ENCODE data around the gene DOK3. TPM values are rescaled to one million over a fixed set of nuclear protein-coding genes. Genes with fewer than 3 reads are reported as not detected.

Gene DOK3
- total RNA-seq, 1 experiment from 2014 or later: 12.4 TPM

DNA sequence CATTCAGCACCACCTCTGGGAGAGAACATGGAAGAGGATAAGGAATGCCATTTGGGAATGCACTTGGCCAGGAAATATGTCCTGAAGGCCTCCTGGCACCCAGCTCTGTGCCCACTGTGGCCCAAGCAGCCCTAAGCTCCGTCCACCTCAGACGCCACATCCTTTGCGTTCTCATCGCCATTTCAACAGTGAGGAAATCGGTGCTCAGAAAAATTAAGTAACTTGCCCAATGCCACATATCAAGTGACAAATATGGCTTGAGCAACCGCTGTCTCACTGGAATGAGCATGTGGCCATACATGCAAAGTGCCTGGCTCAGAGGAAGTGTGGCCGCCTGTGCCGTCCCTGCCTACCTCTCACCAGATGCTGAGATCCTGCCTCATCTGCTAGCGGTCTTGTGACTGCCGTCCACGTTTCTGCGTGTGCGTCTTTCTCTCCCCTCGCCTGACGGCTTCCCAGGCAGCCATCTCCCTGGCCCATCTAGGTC lies 984 bp upstream of the DOK3 start:
- TF ChIP-seq TCF7L2 (IDR thresholded peaks at IDR 0.05; ENCODE audit: low read depth, low read length) (no peak), POLR2AphosphoS5 (IDR thresholded peaks at IDR 0.05; ENCODE audit: low read depth, low read length) (no peak), SIN3A (IDR thresholded peaks at IDR 0.05; ENCODE audit: borderline replicate concordance, insufficient read depth, low read depth, low read length) (no peak)
- TF ChIP-seq, protein P1, sequence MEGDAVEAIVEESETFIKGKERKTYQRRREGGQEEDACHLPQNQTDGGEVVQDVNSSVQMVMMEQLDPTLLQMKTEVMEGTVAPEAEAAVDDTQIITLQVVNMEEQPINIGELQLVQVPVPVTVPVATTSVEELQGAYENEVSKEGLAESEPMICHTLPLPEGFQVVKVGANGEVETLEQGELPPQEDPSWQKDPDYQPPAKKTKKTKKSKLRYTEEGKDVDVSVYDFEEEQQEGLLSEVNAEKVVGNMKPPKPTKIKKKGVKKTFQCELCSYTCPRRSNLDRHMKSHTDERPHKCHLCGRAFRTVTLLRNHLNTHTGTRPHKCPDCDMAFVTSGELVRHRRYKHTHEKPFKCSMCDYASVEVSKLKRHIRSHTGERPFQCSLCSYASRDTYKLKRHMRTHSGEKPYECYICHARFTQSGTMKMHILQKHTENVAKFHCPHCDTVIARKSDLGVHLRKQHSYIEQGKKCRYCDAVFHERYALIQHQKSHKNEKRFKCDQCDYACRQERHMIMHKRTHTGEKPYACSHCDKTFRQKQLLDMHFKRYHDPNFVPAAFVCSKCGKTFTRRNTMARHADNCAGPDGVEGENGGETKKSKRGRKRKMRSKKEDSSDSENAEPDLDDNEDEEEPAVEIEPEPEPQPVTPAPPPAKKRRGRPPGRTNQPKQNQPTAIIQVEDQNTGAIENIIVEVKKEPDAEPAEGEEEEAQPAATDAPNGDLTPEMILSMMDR (IDR thresholded peaks at IDR 0.05): no peak
- TF ChIP-seq, protein P2, sequence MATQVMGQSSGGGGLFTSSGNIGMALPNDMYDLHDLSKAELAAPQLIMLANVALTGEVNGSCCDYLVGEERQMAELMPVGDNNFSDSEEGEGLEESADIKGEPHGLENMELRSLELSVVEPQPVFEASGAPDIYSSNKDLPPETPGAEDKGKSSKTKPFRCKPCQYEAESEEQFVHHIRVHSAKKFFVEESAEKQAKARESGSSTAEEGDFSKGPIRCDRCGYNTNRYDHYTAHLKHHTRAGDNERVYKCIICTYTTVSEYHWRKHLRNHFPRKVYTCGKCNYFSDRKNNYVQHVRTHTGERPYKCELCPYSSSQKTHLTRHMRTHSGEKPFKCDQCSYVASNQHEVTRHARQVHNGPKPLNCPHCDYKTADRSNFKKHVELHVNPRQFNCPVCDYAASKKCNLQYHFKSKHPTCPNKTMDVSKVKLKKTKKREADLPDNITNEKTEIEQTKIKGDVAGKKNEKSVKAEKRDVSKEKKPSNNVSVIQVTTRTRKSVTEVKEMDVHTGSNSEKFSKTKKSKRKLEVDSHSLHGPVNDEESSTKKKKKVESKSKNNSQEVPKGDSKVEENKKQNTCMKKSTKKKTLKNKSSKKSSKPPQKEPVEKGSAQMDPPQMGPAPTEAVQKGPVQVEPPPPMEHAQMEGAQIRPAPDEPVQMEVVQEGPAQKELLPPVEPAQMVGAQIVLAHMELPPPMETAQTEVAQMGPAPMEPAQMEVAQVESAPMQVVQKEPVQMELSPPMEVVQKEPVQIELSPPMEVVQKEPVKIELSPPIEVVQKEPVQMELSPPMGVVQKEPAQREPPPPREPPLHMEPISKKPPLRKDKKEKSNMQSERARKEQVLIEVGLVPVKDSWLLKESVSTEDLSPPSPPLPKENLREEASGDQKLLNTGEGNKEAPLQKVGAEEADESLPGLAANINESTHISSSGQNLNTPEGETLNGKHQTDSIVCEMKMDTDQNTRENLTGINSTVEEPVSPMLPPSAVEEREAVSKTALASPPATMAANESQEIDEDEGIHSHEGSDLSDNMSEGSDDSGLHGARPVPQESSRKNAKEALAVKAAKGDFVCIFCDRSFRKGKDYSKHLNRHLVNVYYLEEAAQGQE (IDR thresholded peaks at IDR 0.05; ENCODE audit: insufficient read depth in 1 of 2, low read depth in 2 of 2, low read length in 1 of 2): no peak
- in situ Hi-C loops (cut with HindIII; ENCODE audit: low pct_unique_long_range_greater_than_20kb, low sequenced_read_pairs): no loop called here
- ChIA-PET POLR2A (no interaction called here), CTCF (no interaction called here)
- Histone ChIP-seq H3K4me3 (ENCODE audit: low read depth in 2 of 2, low read length in 2 of 2) (no peak overlapping the region), H3K9me3 (ENCODE audit: control insufficient read depth, insufficient read depth, low read depth, low read length) (no peaks in the 10 kb centered on the region), H3K4me1 (ENCODE audit: control insufficient read depth, insufficient read depth, low read length) (peaks cover 9% of the 10 kb centered on the region; the same call in 1 of the 2 replicates), H3K27ac (ENCODE audit: low read length) (no peak overlapping the region), H3K36me3 (ENCODE audit: control insufficient read depth, insufficient read depth, low read length) (peaks cover 6% of the 10 kb centered on the region), H3K27me3 (ENCODE audit: control insufficient read depth, insufficient read depth, low read length) (no peaks in the 10 kb centered on the region)
- no TSS peak for BruUV-seq (replicated peaks)
- intact Hi-C loops (cut with micrococcal nuclease; ENCODE audit: unreplicated experiment): no loop called here
- DNase-seq (ENCODE audit: low read depth, low spot score) (no peak), ATAC-seq (no peak)

DNA sequence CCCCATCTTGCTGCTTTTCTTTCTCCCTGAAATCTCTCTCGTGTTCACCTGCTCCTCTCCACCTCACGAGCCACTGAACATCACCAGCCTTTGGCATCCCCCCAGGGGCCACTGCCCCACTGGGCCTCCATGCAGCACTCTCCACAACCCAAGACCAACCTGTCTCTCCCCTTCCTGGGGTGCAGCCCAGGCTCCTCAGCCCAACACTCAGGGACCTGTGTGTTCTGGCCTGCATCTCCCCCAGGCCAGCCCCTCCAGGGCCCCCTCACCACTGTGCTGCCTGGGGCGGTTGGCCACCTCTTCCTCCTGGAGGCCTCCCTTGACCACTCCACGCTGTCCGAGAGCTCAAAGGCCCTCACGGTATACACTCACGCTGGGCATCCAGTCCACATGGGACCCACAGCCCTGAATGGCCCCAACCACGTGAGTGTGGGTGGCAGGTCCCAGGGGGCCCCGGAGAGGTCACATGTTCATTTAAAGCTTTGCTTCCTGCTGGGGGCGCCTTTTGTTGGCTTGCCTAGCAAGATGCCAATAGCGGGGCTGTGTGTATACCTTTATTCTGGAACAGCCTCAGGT lies 453 bp upstream of the DOK3 start:
- POLR2A ChIA-PET: no interaction called here
- no peaks in the 10 kb centered on the region for H3K9me3 ChIP-seq (ENCODE audit: control insufficient read depth, insufficient read depth, low read depth, low read length)
- in situ Hi-C loops (cut with HindIII; ENCODE audit: low pct_unique_long_range_greater_than_20kb, low sequenced_read_pairs): no loop called here
- no peak overlapping the region for H3K4me3 ChIP-seq (ENCODE audit: low read depth in 2 of 2, low read length in 2 of 2)
- CTCF ChIA-PET: no interaction called here
- no peak overlapping the region for H3K27ac ChIP-seq (ENCODE audit: low read length)
- peaks cover 4% of the 10 kb centered on the region; the same call in 1 of the 2 replicates for H3K4me1 ChIP-seq (ENCODE audit: control insufficient read depth, insufficient read depth, low read length)
- peaks cover 6% of the 10 kb centered on the region for H3K36me3 ChIP-seq (ENCODE audit: control insufficient read depth, insufficient read depth, low read length)
- DNase-seq (ENCODE audit: low read depth, low spot score): no peak
- peak; percentile 13 for ATAC-seq
- no TSS peak for BruUV-seq (replicated peaks)
- no peaks in the 10 kb centered on the region for H3K27me3 ChIP-seq (ENCODE audit: control insufficient read depth, insufficient read depth, low read length)
- intact Hi-C loops (cut with micrococcal nuclease; ENCODE audit: unreplicated experiment): no loop called here
- TF ChIP-seq SIN3A (IDR thresholded peaks at IDR 0.05; ENCODE audit: borderline replicate concordance, insufficient read depth, low read depth, low read length): no peak
- TF ChIP-seq, protein P2 (IDR thresholded peaks at IDR 0.05; ENCODE audit: insufficient read depth in 1 of 2, low read depth in 2 of 2, low read length in 1 of 2): no peak
- no peak for TF ChIP-seq POLR2AphosphoS5 (IDR thresholded peaks at IDR 0.05; ENCODE audit: low read depth, low read length)
- TF ChIP-seq, protein P1 (IDR thresholded peaks at IDR 0.05): no peak
